ENCODE measurements around the gene PNPLA6. TPM values are rescaled to one million over a fixed set of nuclear protein-coding genes. Genes with fewer than 3 reads are reported as not detected.

PNPLA6 gene
- total and polyA plus RNA-seq, 9 of the 15 experiments (the other 6 are each of a cell fraction or from before 2014, with no cell fraction given) = 0.07 to 30.2 (median 8.3) TPM

- 0 out of 4 replicates have a peak, but pooled peaks of 1 of the 2 experiments have one; percentile 18 for TF ChIP-seq MLLT1 (IDR thresholded peaks at IDR 0.05)
Measured at GRCh38 chr19:7492142-7492541, 43.4 kb upstream of the PNPLA6 start (continued).

GRCh38 chr19:7492558-7492957, 43.0 kb upstream of the PNPLA6 start:
- DNase-seq (ENCODE audit: extremely low read depth in 1 of 4, low spot score in 3 of 4) (no peak), ATAC-seq (no peak), FAIRE-seq (no peak)
- Histone ChIP-seq H3K4me2 (ENCODE audit: insufficient read depth, low read length) (0 out of 2 replicates have a peak overlapping the region, but pooled peaks have one; percentile 0), H3K79me2 (ENCODE audit: control insufficient read depth, insufficient read depth, low read length) (peaks cover 2% of the 10 kb centered on the region; the same call in 1 of the 3 replicates), H4K20me1 (replicated peaks; ENCODE audit: control insufficient read depth, insufficient read depth, low read length) (no peaks in the 10 kb centered on the region), H3K9me1 (ENCODE audit: control insufficient read depth, insufficient read depth, low read length) (no peaks in the 10 kb centered on the region), H3K9ac (ENCODE audit: insufficient read depth in 1 of 2, low read depth in 2 of 2, low read length in 2 of 2) (no peak overlapping the region; a peak in 1 of 4 replicates), H3K4me3 (no peak overlapping the region), H3K4me1 (replicated peaks in 1 of 2; ENCODE audit: control insufficient read depth in 2 of 2, insufficient read depth in 2 of 2, low read length in 2 of 2) (peaks cover 19 to 23% of the 10 kb centered on the region in 2 experiments), H2AFZ (ENCODE audit: low read depth, low read length) (peak overlapping the region; percentile 81), H3K27ac (ENCODE audit: extremely low read depth, low read depth, low read length) (no peak overlapping the region), H3K9me3 (replicated peaks; ENCODE audit: control insufficient read depth, insufficient read depth, low read depth, low read length) (no peaks in the 10 kb centered on the region; the same call in 1 of the 2 replicates), H3K27me3 (ENCODE audit: control insufficient read depth in 2 of 2, insufficient read depth in 2 of 2, low read length in 2 of 2) (no peaks in the 10 kb centered on the region), H3K36me3 (ENCODE audit: control insufficient read depth, insufficient read depth, low read length) (no peaks in the 10 kb centered on the region)
- ChIA-PET POLR2A (no interaction called here), CTCF (ENCODE audit: low intra/inter-chr PET ratio) (no interaction called here)
- in situ Hi-C loops (cut with MboI) (no loop called here), intact Hi-C loops (cut with micrococcal nuclease) (no loop called here)
- no TSS peak for BruUV-seq (replicated peaks)
- TF ChIP-seq CBX8 (IDR thresholded peaks at IDR 0.05; ENCODE audit: borderline replicate concordance, extremely low read depth, low read depth, low read length, poor library complexity, severe bottlenecking) = no peak
- TF ChIP-seq ZNF717 (CRISPR knock-in tag; IDR thresholded peaks at IDR 0.05) = no peak
- 0 out of 2 replicates have a peak, but pooled peaks have one; percentile 69 for TF ChIP-seq ZNF589 (CRISPR knock-in tag; IDR thresholded peaks at IDR 0.05; ENCODE audit: low read depth)
- no peak for TF ChIP-seq NELFE (IDR thresholded peaks at IDR 0.05; ENCODE audit: insufficient read depth, insufficient read length)
- TF ChIP-seq ATF3 (IDR thresholded peaks at IDR 0.05) = peak; percentile 32
- TF ChIP-seq ATF3 (CRISPR knock-in tag; conservative IDR thresholded peaks at IDR 0.05) = no peak
- TF ChIP-seq ARID1B (IDR thresholded peaks at IDR 0.05) = 0 out of 2 replicates have a peak, but pooled peaks have one; percentile 8
- peak; percentile 78 for TF ChIP-seq FOSL1 (tag; conservative IDR thresholded peaks at IDR 0.05)
- no peak for TF ChIP-seq ZNF121 (CRISPR knock-in tag; conservative IDR thresholded peaks at IDR 0.05)
- TF ChIP-seq SFPQ (IDR thresholded peaks at IDR 0.05; ENCODE audit: low read depth, low read length) = no peak
- no peak for TF ChIP-seq ZNF212 (CRISPR knock-in tag; IDR thresholded peaks at IDR 0.05)
- TF ChIP-seq MTA3 (IDR thresholded peaks at IDR 0.05; ENCODE audit: borderline replicate concordance) = no peak
- 43% methylated on average over 11 of the region's 11 CpGs for WGBS (ENCODE audit: insufficient coverage, low coverage, missing lambda C conversion rate)
